Astrocyte of the cerebellum (primary cell): ENCODE results near the gene RAB6A.
"Not testable (repeated sequence)": the region's sequence is repeated elsewhere in the genome, so short reads cannot be mapped to it uniquely, and the experiment has no call there.

ENCODE experiments used
- DNase-seq: peaks from one replicate; pipeline ENCODE4 v3.0.0-alpha.2; 2011; ENCODE audit warnings: low read depth
- H3K4me3 ChIP-seq: 2 replicates; pipeline ENCODE4 v1.5.1; 2011; ENCODE audit warnings: mild to moderate bottlenecking, low read depth, low read length, moderate library complexity
- in situ Hi-C: cut with HindIII; loops from 2 replicates; pipeline ENCODE4 v1.10.0; 2017; ENCODE audit warnings: low sequenced_read_pairs
- TF ChIP-seq, protein P1 (sequence below): IDR thresholded peaks from 2 replicates; pipeline ENCODE4 v1.5.1; 2012; ENCODE audit warnings: low read length, low read depth, moderate library complexity, mild to moderate bottlenecking; ENCODE audit errors: missing control alignments

RAB6A gene

DNA sequence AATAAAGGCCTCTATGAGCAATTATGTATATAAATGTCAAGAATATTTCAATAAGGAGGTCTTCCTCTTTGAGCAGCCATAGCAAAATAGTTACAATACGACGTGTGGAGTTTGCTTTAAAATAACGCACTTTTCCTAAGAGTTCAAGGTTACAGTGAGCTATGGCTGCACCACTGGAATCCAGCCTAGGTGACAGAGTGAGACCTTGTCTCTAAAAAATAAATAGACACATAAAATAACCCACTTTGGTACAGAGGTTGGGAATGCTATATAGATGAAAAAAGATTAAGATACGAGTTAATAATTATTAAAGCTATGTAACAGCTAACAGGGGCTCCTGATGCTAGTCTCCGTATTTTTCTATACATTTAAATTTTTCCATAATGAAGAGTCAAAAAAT, 12.6 kb downstream of the RAB6A start:
- DNase-seq = no peak
- no peak overlapping the region for H3K4me3 ChIP-seq
- in situ Hi-C loops = no loop called here
- TF ChIP-seq, protein P1, sequence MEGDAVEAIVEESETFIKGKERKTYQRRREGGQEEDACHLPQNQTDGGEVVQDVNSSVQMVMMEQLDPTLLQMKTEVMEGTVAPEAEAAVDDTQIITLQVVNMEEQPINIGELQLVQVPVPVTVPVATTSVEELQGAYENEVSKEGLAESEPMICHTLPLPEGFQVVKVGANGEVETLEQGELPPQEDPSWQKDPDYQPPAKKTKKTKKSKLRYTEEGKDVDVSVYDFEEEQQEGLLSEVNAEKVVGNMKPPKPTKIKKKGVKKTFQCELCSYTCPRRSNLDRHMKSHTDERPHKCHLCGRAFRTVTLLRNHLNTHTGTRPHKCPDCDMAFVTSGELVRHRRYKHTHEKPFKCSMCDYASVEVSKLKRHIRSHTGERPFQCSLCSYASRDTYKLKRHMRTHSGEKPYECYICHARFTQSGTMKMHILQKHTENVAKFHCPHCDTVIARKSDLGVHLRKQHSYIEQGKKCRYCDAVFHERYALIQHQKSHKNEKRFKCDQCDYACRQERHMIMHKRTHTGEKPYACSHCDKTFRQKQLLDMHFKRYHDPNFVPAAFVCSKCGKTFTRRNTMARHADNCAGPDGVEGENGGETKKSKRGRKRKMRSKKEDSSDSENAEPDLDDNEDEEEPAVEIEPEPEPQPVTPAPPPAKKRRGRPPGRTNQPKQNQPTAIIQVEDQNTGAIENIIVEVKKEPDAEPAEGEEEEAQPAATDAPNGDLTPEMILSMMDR = no peak

DNA sequence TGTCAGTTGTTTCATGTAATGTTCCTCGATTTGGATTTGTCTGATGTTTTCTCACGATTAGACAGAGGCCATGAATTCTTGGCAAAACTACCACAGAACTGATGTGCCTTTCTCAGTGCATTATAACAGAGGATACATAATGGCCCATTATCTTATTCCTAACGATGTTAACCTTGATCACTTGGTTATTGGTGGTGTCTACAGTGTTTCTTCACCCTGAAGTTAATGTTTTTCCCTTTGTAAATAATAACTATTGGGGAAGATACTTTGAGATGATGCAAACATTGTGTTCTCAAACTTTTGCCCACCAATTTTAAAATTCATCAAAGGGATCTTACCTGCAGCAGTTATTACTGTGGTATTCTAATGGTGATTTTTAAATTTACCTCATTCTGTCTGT, 13.1 kb downstream of the RAB6A start:
- TF ChIP-seq, protein P1 = no peak
- in situ Hi-C loops = no loop called here
- DNase-seq = no peak
- H3K4me3 ChIP-seq = no peak overlapping the region

DNA sequence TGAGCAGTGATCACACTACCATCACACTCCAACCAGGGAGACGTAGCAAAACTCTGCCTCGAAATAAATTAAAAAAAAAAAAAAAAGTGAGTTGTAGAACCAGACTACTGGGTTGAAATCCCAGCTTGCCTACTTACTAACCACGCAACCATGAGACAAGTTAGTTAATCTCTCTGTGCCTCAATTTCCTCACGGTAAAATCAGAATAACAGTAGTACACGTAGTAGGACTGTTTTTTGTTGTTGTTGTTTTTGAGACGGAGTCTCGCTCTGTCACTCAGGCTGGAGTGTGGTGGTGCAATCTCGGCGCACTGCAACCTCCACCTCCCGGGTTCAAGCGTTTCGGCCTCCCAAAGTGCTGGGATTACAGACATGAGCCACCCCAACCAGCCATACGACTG, 14.2 kb downstream of the RAB6A start:
- no peak for DNase-seq
- H3K4me3 ChIP-seq = no peak overlapping the region
- in situ Hi-C loops = no loop called here
- TF ChIP-seq, protein P1 = no peak

DNA sequence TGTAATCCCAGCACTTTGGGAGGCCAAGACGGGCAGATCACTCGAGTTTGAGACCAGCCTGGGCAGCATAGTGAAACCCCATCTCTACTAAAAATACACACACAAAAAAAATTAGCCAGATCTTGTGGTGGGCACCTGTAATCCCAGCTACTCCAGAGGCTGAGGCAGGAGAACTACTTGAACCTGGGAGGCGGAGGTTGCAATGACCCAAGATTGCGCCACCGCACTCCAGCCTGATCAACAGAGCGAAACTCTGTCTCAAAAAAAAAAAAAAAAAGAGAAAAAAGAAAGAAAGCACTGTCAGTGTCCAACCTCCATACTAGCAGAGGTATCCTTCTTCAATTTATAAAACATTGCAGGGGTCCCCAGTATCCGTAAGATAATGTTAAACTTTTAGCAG, 17.8 kb downstream of the RAB6A start:
- no peak for DNase-seq
- TF ChIP-seq, protein P1 = no peak
- no peak overlapping the region for H3K4me3 ChIP-seq
- in situ Hi-C loops = no loop called here

DNA sequence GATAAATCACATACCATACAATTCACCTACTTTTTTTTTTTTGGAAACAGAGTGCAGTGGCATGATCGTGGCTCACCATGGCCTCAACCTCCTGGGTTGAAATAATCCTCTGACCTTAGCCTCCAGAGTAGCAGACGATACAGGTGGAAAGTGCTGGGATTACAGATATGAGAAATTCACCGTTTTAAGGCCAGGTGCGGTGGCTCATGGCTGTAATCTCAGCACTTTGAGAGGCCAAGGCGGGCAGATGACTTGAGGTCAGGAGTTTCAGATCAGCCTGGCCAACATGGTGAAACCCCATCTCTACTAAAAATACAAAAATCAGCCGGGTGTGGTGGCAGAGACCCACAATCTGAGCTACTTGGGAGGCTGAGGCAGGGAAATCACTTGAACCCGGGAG, 24.9 kb downstream of the RAB6A start:
- H3K4me3 ChIP-seq, in situ Hi-C loops, DNase-seq: not testable (repeated sequence)

DNA sequence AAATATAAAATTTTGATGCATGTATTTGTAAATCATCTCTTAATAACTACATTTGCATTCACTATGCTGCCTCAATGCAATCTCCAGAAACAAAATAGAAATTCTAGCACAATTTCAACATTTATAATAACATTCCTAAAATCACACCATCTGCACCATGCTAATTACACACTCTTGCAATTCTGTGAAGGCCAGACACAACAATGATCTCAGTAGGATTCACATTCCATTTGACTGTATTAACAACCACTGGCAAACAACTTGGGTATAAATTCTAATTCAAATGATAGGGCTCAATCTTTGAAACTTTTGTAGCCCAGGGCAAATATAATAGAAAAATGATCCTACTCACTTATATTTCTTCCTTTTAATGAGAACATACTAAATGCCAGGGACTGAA, 25.9 kb downstream of the RAB6A start:
- no peak for DNase-seq
- TF ChIP-seq, protein P1 = no peak
- in situ Hi-C loops = no loop called here
- H3K4me3 ChIP-seq = no peak overlapping the region

DNA sequence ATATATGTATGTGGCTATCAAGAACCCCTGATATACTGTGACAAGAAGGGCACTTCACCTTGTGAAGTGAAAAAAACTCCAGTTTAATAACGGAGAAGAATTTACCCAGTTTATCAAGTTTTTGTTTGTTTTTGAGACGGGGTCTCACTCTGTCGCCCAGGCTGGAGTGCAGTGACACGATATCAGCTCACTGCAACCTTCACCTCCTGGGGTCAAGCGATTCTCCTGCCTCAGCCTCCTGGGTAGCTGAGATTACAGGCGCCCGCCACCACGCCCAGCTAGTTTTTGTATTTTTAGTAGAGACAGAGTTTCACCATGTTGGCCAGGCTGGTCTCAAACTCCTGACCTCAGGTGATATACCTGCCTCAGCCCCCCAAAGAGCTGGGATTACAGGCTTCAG, 26.9 kb downstream of the RAB6A start:
- H3K4me3 ChIP-seq, DNase-seq, in situ Hi-C loops: not testable (repeated sequence)

DNA sequence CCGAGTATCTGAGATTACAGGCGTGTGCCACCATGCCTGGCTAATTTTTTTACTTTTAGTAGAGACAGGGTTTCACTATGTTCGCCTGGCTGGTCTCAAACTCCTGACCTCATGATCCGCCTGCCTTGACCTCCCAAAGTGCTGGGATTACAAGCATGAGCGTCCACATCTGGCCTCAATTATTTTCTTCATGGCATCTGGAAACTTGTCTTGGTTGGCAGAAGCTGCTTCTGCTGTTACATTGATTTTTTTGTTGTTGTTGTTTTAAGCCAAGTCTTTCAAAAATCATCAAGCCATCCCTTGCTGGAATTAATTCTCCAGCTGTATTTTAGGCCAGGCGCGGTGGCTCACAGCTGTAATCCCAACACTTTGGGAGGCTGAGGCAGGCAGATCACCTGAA, 27.9 kb downstream of the RAB6A start:
- in situ Hi-C loops, H3K4me3 ChIP-seq, DNase-seq: not testable (repeated sequence)
